Suprapubic skin (tissue), 4 donors: ENCODE results near the gene FAM98C. TPM values are rescaled to one million over a fixed set of nuclear protein-coding genes. Genes with fewer than 3 reads are reported as not detected.

Experiments used
- DNase-seq, 2 donors: peaks; one replicate each; pipeline ENCODE4 v3.0.0-alpha.2; 2019; ENCODE audit warnings: low spot score in 2 of 2
- H3K27ac ChIP-seq: fragments of 200-600 bp; sonication (generic); one replicate; pipeline ENCODE4 v1.5.1; 2019
- H3K27me3 ChIP-seq: fragments of 200-600 bp; sonication (generic); one replicate; pipeline ENCODE4 v1.5.1; 2019
- H3K36me3 ChIP-seq: fragments of 200-600 bp; sonication (generic); one replicate; pipeline ENCODE4 v1.5.1; 2019
- H3K4me1 ChIP-seq: fragments of 200-600 bp; sonication (generic); one replicate; pipeline ENCODE4 v1.5.1; 2019
- H3K4me3 ChIP-seq: fragments of 200-600 bp; sonication (generic); one replicate; pipeline ENCODE4 v1.5.1; 2019; ENCODE audit warnings: mild to moderate bottlenecking
- H3K9me3 ChIP-seq: fragments of 200-600 bp; sonication (generic); one replicate; pipeline ENCODE4 v1.5.1; 2019
- EP300 ChIP-seq: sonication (generic); formaldehyde crosslinking; IDR thresholded peaks from one replicate; pipeline ENCODE4 v1.6.1; 2017; ENCODE audit warnings: antibody characterized with exemption
- POLR2A ChIP-seq, 2 donors: fragments of 450-650 bp; IDR thresholded peaks; one replicate each; pipeline ENCODE4 v1.6.1; 2017; ENCODE audit warnings: antibody characterized with exemption in 2 of 2, mild to moderate bottlenecking in 2 of 2, moderate library complexity in 2 of 2
- POLR2AphosphoS5 ChIP-seq, 3 donors: sonication (generic); formaldehyde crosslinking; IDR thresholded peaks; one replicate each; pipeline ENCODE4 v1.6.1; 2017; ENCODE audit warnings: antibody characterized with exemption in 3 of 3
- WGBS: methylation state at CpG from one replicate; pipeline ENCODE4 v1.1.5; 2018; 5-methylcytosine and 5-hydroxymethylcytosine counted together
- total RNA-seq, 4 donors: library from RNA; depleted of rRNA; stranded (reverse); fragments of >200 nt; gene quantifications; one replicate each; pipeline ENCODE4 v1.1.0, GENCODE V29; 2016
- TF ChIP-seq, protein P1 (sequence below), 2 donors: fragments of 200-600 bp in 1 of 2; fragments of 450-650 bp in 1 of 2; sonication (generic) in 1 of 2; IDR thresholded peaks; one replicate each; pipeline ENCODE4 v1.5.1; 2016 to 2019; ENCODE audit warnings: antibody characterized with exemption in 2 of 2, mild to moderate bottlenecking in 1 of 2, moderate library complexity in 1 of 2

The FAM98C gene
- total RNA-seq, 4 donors from 2014 or later, result 32.6 to 45.6 (median 36.7) TPM

- Histone ChIP-seq H3K4me1 (no peaks in the 10 kb centered on the region), H3K4me3 (no peak overlapping the region), H3K27ac (no peak overlapping the region), H3K36me3 (no peaks in the 10 kb centered on the region), H3K9me3 (no peaks in the 10 kb centered on the region), H3K27me3 (no peaks in the 10 kb centered on the region)
- DNase-seq, result no peak
- no peak for TF ChIP-seq POLR2AphosphoS5 (IDR thresholded peaks at IDR 0.05)
- TF ChIP-seq, protein P1, sequence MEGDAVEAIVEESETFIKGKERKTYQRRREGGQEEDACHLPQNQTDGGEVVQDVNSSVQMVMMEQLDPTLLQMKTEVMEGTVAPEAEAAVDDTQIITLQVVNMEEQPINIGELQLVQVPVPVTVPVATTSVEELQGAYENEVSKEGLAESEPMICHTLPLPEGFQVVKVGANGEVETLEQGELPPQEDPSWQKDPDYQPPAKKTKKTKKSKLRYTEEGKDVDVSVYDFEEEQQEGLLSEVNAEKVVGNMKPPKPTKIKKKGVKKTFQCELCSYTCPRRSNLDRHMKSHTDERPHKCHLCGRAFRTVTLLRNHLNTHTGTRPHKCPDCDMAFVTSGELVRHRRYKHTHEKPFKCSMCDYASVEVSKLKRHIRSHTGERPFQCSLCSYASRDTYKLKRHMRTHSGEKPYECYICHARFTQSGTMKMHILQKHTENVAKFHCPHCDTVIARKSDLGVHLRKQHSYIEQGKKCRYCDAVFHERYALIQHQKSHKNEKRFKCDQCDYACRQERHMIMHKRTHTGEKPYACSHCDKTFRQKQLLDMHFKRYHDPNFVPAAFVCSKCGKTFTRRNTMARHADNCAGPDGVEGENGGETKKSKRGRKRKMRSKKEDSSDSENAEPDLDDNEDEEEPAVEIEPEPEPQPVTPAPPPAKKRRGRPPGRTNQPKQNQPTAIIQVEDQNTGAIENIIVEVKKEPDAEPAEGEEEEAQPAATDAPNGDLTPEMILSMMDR (IDR thresholded peaks at IDR 0.05), result no peak
- no peak for TF ChIP-seq EP300
- no peak for TF ChIP-seq POLR2A (IDR thresholded peaks at IDR 0.05)
- 78% methylated on average over 3 of the region's 3 CpGs for WGBS
Observed at GRCh38 chr19:38453596-38453995, 50.7 kb downstream of the FAM98C start.

DNA sequence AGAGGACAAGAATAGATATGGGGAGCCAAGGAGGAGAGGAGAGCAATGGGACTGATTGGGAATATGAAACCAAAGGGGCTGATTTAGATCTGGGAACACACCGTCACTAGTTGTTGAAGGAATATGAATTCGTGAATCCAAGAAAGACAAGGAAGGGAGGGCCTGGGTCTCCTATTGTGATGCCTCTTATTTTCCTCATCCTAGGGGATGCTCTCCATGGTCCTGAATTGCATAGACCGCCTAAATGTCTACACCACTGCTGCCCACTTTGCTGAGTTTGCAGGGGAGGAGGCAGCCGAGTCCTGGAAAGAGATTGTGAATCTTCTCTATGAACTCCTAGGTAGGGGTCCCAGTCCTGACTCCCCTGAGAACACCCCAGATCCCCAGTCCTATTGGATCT lies 52.1 kb downstream of the FAM98C start:
- Histone ChIP-seq H3K36me3 (no peaks in the 10 kb centered on the region), H3K9me3 (no peaks in the 10 kb centered on the region), H3K27me3 (no peaks in the 10 kb centered on the region), H3K27ac (no peak overlapping the region), H3K4me1 (no peaks in the 10 kb centered on the region), H3K4me3 (no peak overlapping the region)
- TF ChIP-seq POLR2AphosphoS5 (IDR thresholded peaks at IDR 0.05) (no peak), EP300 (no peak), POLR2A (IDR thresholded peaks at IDR 0.05) (no peak)
- WGBS, result 44% methylated on average over 4 of the region's 4 CpGs
- no peak for DNase-seq

- Histone ChIP-seq H3K27ac (no peak overlapping the region), H3K4me1 (no peaks in the 10 kb centered on the region), H3K4me3 (no peak overlapping the region), H3K36me3 (no peaks in the 10 kb centered on the region), H3K9me3 (no peaks in the 10 kb centered on the region), H3K27me3 (no peaks in the 10 kb centered on the region)
- no peak for DNase-seq
- TF ChIP-seq, protein P1 (IDR thresholded peaks at IDR 0.05), result no peak
- TF ChIP-seq POLR2AphosphoS5 (IDR thresholded peaks at IDR 0.05) (no peak), POLR2A (IDR thresholded peaks at IDR 0.05) (no peak), EP300 (no peak)
- 70% methylated on average over 5 of the region's 5 CpGs for WGBS
Observed at GRCh38 chr19:38457202-38457601, 54.3 kb downstream of the FAM98C start.

DNA sequence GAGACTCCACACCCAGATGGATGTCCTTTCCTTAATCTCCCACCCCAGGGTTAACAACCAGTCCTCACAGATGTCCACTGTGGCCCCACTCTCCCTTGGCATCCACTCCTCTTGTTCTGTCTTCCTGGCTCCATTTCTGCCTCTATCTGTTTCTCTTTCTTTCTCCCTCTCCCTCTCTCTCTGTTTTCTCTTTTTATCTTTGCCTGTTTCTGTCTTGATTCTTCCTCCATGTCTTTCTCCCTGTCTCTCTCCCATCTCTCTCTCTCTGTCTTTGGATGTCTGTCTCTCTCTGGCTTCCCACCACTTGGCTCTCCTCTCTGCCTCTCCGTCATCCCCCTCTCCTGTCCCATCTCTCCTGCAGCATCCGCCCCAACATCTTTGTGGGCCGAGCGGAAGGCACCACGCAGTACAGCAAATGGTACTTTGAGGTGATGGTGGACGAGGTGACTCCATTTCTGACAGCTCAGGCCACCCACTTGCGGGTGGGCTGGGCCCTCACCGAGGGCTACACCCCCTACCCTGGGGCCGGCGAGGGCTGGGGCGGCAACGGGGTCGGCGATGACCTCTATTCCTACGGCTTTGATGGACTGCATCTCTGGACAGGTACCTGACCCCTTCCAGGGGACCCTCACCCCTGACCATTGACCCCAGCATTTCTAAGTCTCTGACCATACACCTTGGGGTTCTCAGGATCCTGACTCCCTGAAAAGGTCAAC lies 55.0 kb downstream of the FAM98C start:
- no peaks in the 10 kb centered on the region for H3K36me3 ChIP-seq
- H3K27ac ChIP-seq, result no peak overlapping the region
- H3K4me1 ChIP-seq, result no peaks in the 10 kb centered on the region
- H3K4me3 ChIP-seq, result no peak overlapping the region
- WGBS, result 87% methylated on average over 14 of the region's 15 CpGs
- H3K27me3 ChIP-seq, result no peaks in the 10 kb centered on the region
- no peak for TF ChIP-seq POLR2AphosphoS5 (IDR thresholded peaks at IDR 0.05)
- no peak for TF ChIP-seq EP300
- no peak for TF ChIP-seq POLR2A (IDR thresholded peaks at IDR 0.05)
- TF ChIP-seq, protein P1 (IDR thresholded peaks at IDR 0.05), result no peak
- DNase-seq, result no peak
- no peaks in the 10 kb centered on the region for H3K9me3 ChIP-seq

Other genes with a start within 250 kb of the FAM98C start
- 1 to 10 TPM in 1 of 4 donors, not detected in 3; 1.1 TPM for gene DPF1, start 178.9 kb upstream of the FAM98C start, total RNA-seq
- 10 to 100 TPM in 1 of 4 donors, 1 to 10 TPM in 3; 2.3 to 13.3 (median 7.7) TPM for gene PPP1R14A, start 146.7 kb upstream of the FAM98C start, total RNA-seq
- 100 to 1,000 TPM; 359 to 639 (median 494) TPM for gene SPINT2, start 138.5 kb upstream of the FAM98C start, total RNA-seq
- gene C19orf33, start 98.8 kb upstream of the FAM98C start, total RNA-seq, result 100 to 1,000 TPM; 182 to 452 (median 349) TPM
- gene YIF1B, start 87.1 kb upstream of the FAM98C start, total RNA-seq, result 10 to 100 TPM; 14.2 to 36.4 (median 26.1) TPM
- 10 to 100 TPM; 18.6 to 27.4 (median 22.8) TPM for gene KCNK6, start 83.2 kb upstream of the FAM98C start, total RNA-seq
- gene CATSPERG, start 67.3 kb upstream of the FAM98C start, total RNA-seq, result 10 to 100 TPM in 2 of 4 donors, 1 to 10 TPM in 2; 4.1 to 26.3 (median 13.8) TPM
- gene PSMD8, start 28.5 kb upstream of the FAM98C start, total RNA-seq, result 100 to 1,000 TPM; 190 to 303 (median 296) TPM
- gene GGN, start 15.1 kb upstream of the FAM98C start, total RNA-seq, result under 1 TPM in 3 of 4 donors, not detected in 1; 0.26 to 0.68 (median 0.60) TPM
- gene SPRED3, start 14.4 kb upstream of the FAM98C start, total RNA-seq, result 1 to 10 TPM in 2 of 4 donors, under 1 TPM in 2; 0.44 to 3.5 (median 1.2) TPM
- 1 to 10 TPM in 3 of 4 donors, under 1 TPM in 1; 0.91 to 2.3 (median 1.6) TPM for gene RASGRP4, start 23.1 kb downstream of the FAM98C start, total RNA-seq
- gene RYR1, start 30.6 kb downstream of the FAM98C start, total RNA-seq, result 10 to 100 TPM in 3 of 4 donors, 1 to 10 TPM in 1; 8.4 to 26.1 (median 13.1) TPM
- gene MAP4K1, start 214.9 kb downstream of the FAM98C start, total RNA-seq, result 1 to 10 TPM in 3 of 4 donors, under 1 TPM in 1; 0.68 to 2.8 (median 1.8) TPM
- 100 to 1,000 TPM; 274 to 587 (median 557) TPM for gene EIF3K, start 216.1 kb downstream of the FAM98C start, total RNA-seq
- 100 to 1,000 TPM; 475 to 520 (median 507) TPM for gene ACTN4, start 244.6 kb downstream of the FAM98C start, total RNA-seq